Endodermal cell (in vitro differentiated cells): ENCODE results near the gene SLC22A31. TPM values are rescaled to one million over a fixed set of nuclear protein-coding genes. Genes with fewer than 3 reads are reported as not detected.

Experiments
- DNase-seq: peaks from one replicate; pipeline ENCODE4 v3.0.0-alpha.2; 2017
- H3K27ac ChIP-seq: 2 replicates; pipeline ENCODE4 v1.5.1; 2013; ENCODE audit warnings: mild to moderate bottlenecking, low read depth, low read length, moderate library complexity
- H3K27me3 ChIP-seq: 2 replicates; pipeline ENCODE4 v1.6.1; 2013; ENCODE audit warnings: mild to moderate bottlenecking, low read length, moderate library complexity; ENCODE audit not compliant: insufficient read depth, control insufficient read depth, poor library complexity, severe bottlenecking
- H3K36me3 ChIP-seq: 2 replicates; pipeline ENCODE4 v1.7.0; 2013; ENCODE audit warnings: mild to moderate bottlenecking, low read length, moderate library complexity; ENCODE audit not compliant: control insufficient read depth, insufficient read depth
- H3K4me1 ChIP-seq: one replicate; pipeline ENCODE4 v1.7.0; 2013; ENCODE audit warnings: low read length; ENCODE audit not compliant: control insufficient read depth, insufficient read depth
- H3K4me3 ChIP-seq: 2 replicates; pipeline ENCODE4 v1.5.1; 2013; ENCODE audit warnings: mild to moderate bottlenecking, low read length, moderate library complexity
- H3K9ac ChIP-seq: 2 replicates; pipeline ENCODE4 v1.6.1; 2013; ENCODE audit warnings: mild to moderate bottlenecking, low read length, moderate library complexity; ENCODE audit not compliant: poor library complexity, severe bottlenecking; ENCODE audit errors: extremely low read depth
- H3K9me3 ChIP-seq: 2 replicates; pipeline ENCODE4 v1.6.1; 2013; ENCODE audit warnings: mild to moderate bottlenecking, low read length, moderate library complexity; ENCODE audit not compliant: control insufficient read depth
- H3K27ac Mint-ChIP-seq: 2 replicates; pipeline ENCODE4 v1.8.0; 2020; ENCODE audit warnings: mixed read lengths
- H3K27me3 Mint-ChIP-seq: 2 replicates; pipeline ENCODE4 v1.8.0; 2021; ENCODE audit warnings: mild to moderate bottlenecking, mixed read lengths; ENCODE audit not compliant: insufficient read depth
- H3K36me3 Mint-ChIP-seq: 2 replicates; pipeline ENCODE4 v1.8.0; 2020; ENCODE audit warnings: low read depth, mixed read lengths
- H3K4me1 Mint-ChIP-seq: 2 replicates; pipeline ENCODE4 v1.8.0; 2020; ENCODE audit warnings: mixed read lengths
- H3K4me3 Mint-ChIP-seq: 2 replicates; pipeline ENCODE4 v1.8.0; 2020; ENCODE audit warnings: mild to moderate bottlenecking, moderate library complexity, mixed read lengths
- H3K9me3 Mint-ChIP-seq: 2 replicates; pipeline ENCODE4 v1.8.0; 2020; ENCODE audit warnings: mild to moderate bottlenecking, mixed read lengths
- WGBS, 2 experiments: methylation state at CpG; one replicate each; pipeline versions ENCODE4 v1.1.5 to v1.1.7; 2013; ENCODE audit warnings: missing lambda C conversion rate in 2 of 2, mixed read lengths in 1 of 2; ENCODE audit not compliant: insufficient coverage in 1 of 2, insufficient read length in 1 of 2; 5-methylcytosine and 5-hydroxymethylcytosine counted together
- total RNA-seq, 2 donors: library from RNA; stranded (reverse); fragmentation: NEBNext Ultra II Directional in 1 of 2; extraction: Animal tissue kit (Norgen Biotek cat#: 25700) in 1 of 2; gene quantifications; 2 replicates in 1 of 2; 3 replicates in 1 of 2; pipeline ENCODE4 v1.2.1, GENCODE V29; 2021
- TF ChIP-seq, protein P1 (sequence below): fragments of 200-600 bp; sonication (generic); conservative IDR thresholded peaks from 2 replicates; pipeline ENCODE4 v1.5.0; 2021; ENCODE audit warnings: antibody characterized with exemption, mild to moderate bottlenecking

The SLC22A31 gene
- total RNA-seq, 2 donors from 2014 or later = 9.7 to 33.9 TPM

GRCh38 chr16:89197033-89197632, 3.2 kb downstream of the SLC22A31 start:
- WGBS, 2 experiments = 91 to 97% methylated on average over 4 to 13 of the region's 13 CpGs
- Mint-ChIP-seq H3K4me3 (no peak overlapping the region), H3K4me1 (peaks cover 2% of the 10 kb centered on the region), H3K9me3 (no peaks in the 10 kb centered on the region), H3K27me3 (peaks cover 32% of the 10 kb centered on the region), H3K36me3 (no peaks in the 10 kb centered on the region), H3K27ac (no peak overlapping the region)
- H3K36me3 ChIP-seq = no peaks in the 10 kb centered on the region
- no peak for DNase-seq
- no peak overlapping the region for H3K4me3 ChIP-seq
- H3K9ac ChIP-seq = no peak overlapping the region
- TF ChIP-seq, protein P1, sequence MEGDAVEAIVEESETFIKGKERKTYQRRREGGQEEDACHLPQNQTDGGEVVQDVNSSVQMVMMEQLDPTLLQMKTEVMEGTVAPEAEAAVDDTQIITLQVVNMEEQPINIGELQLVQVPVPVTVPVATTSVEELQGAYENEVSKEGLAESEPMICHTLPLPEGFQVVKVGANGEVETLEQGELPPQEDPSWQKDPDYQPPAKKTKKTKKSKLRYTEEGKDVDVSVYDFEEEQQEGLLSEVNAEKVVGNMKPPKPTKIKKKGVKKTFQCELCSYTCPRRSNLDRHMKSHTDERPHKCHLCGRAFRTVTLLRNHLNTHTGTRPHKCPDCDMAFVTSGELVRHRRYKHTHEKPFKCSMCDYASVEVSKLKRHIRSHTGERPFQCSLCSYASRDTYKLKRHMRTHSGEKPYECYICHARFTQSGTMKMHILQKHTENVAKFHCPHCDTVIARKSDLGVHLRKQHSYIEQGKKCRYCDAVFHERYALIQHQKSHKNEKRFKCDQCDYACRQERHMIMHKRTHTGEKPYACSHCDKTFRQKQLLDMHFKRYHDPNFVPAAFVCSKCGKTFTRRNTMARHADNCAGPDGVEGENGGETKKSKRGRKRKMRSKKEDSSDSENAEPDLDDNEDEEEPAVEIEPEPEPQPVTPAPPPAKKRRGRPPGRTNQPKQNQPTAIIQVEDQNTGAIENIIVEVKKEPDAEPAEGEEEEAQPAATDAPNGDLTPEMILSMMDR = no peak
- H3K4me1 ChIP-seq = no peaks in the 10 kb centered on the region
- H3K9me3 ChIP-seq = no peaks in the 10 kb centered on the region
- no peak overlapping the region for H3K27ac ChIP-seq
- peaks cover 24% of the 10 kb centered on the region for H3K27me3 ChIP-seq

GRCh38 chr16:89195521-89196171, 4.7 kb downstream of the SLC22A31 start:
- no peak overlapping the region for H3K27ac Mint-ChIP-seq
- Histone ChIP-seq H3K27me3 (peaks cover 30% of the 10 kb centered on the region), H3K4me1 (no peaks in the 10 kb centered on the region), H3K9me3 (no peaks in the 10 kb centered on the region), H3K36me3 (no peaks in the 10 kb centered on the region), H3K9ac (no peak overlapping the region), H3K4me3 (no peak overlapping the region), H3K27ac (no peak overlapping the region)
- WGBS, 2 experiments = 92% methylated on average over 16 to 21 of the region's 21 CpGs
- H3K4me3 Mint-ChIP-seq = no peak overlapping the region
- no peaks in the 10 kb centered on the region for H3K9me3 Mint-ChIP-seq
- DNase-seq = peak; percentile 50
- TF ChIP-seq, protein P1 = no peak
- no peaks in the 10 kb centered on the region for H3K36me3 Mint-ChIP-seq
- peaks cover 33% of the 10 kb centered on the region for H3K27me3 Mint-ChIP-seq
- peaks cover under 1% of the 10 kb centered on the region for H3K4me1 Mint-ChIP-seq

GRCh38 chr16:89194340-89195311, 5.7 kb downstream of the SLC22A31 start:
- Mint-ChIP-seq H3K4me1 (no peaks in the 10 kb centered on the region), H3K36me3 (no peaks in the 10 kb centered on the region), H3K9me3 (no peaks in the 10 kb centered on the region), H3K27ac (no peak overlapping the region), H3K4me3 (no peak overlapping the region), H3K27me3 (peaks cover 29% of the 10 kb centered on the region)
- peak; percentile 45 for DNase-seq
- Histone ChIP-seq H3K27ac (no peak overlapping the region), H3K9me3 (no peaks in the 10 kb centered on the region), H3K4me3 (no peak overlapping the region), H3K4me1 (no peaks in the 10 kb centered on the region), H3K36me3 (no peaks in the 10 kb centered on the region), H3K9ac (no peak overlapping the region), H3K27me3 (peaks cover 30% of the 10 kb centered on the region)
- 93 to 94% methylated on average over 36 to 45 of the region's 45 CpGs for WGBS, 2 experiments
- TF ChIP-seq, protein P1 = no peak
